ENCODE results near the gene RPL21. TPM values are rescaled to one million over a fixed set of nuclear protein-coding genes. Genes with fewer than 3 reads are reported as not detected.

RPL21 gene
- total RNA-seq, 4 donors from 2014 or later = 613 to 1,130 (median 904) TPM

DNA sequence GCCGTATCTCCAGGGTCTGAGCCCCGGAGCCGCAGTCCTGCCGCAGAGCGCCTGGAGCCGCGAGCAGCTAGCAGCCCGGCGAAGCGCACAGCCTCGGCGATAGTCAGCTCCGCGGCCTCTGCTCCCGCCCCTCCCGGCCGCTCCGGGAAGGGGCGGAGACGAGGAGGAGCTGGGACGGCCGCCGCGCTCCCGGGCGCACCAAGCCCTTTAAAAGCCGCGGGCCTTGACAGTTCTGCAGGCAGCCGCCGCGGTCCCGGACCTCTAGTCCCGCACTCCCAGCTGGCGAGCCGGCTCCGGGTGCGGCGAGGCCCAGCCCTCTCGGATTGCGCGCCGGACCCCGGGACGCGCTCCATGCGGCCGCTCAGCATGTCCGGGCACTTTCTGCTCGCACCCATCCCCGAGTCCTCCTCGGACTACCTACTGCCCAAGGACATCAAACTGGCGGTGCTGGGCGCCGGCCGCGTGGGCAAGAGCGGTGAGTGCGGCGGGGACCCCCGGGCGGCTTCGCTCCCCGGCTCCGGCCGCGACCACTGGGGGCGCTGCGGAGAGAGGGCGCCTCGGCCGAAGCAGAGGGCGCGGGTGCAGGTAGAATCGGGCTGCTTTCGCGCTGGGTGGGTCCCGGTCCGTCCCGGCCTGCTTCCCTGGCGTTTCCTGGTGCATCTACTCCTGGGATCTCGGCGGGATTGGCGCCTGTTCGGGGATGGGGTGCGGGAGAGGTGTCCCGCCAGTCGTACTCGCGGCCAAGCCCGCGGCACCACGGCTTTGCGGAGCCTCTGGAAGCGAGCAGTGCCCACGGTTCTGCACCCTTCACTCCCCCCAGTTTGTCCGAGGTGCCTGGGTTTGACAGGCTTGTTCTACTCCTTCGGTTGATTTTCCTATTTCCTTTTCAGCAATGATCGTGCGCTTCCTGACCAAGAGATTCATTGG, 19.5 kb downstream of the RPL21 start, which contains the start of gene RASL11A:
Gene RASL11A, plus strand, starts transcription at position 237 of the 927 bp plus-strand sequence. Its CDS starts 115 bp downstream, at position 352.
- TF ChIP-seq, protein P1, sequence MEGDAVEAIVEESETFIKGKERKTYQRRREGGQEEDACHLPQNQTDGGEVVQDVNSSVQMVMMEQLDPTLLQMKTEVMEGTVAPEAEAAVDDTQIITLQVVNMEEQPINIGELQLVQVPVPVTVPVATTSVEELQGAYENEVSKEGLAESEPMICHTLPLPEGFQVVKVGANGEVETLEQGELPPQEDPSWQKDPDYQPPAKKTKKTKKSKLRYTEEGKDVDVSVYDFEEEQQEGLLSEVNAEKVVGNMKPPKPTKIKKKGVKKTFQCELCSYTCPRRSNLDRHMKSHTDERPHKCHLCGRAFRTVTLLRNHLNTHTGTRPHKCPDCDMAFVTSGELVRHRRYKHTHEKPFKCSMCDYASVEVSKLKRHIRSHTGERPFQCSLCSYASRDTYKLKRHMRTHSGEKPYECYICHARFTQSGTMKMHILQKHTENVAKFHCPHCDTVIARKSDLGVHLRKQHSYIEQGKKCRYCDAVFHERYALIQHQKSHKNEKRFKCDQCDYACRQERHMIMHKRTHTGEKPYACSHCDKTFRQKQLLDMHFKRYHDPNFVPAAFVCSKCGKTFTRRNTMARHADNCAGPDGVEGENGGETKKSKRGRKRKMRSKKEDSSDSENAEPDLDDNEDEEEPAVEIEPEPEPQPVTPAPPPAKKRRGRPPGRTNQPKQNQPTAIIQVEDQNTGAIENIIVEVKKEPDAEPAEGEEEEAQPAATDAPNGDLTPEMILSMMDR (IDR thresholded peaks at IDR 0.05; ENCODE audit: low read depth) = no peak

DNA sequence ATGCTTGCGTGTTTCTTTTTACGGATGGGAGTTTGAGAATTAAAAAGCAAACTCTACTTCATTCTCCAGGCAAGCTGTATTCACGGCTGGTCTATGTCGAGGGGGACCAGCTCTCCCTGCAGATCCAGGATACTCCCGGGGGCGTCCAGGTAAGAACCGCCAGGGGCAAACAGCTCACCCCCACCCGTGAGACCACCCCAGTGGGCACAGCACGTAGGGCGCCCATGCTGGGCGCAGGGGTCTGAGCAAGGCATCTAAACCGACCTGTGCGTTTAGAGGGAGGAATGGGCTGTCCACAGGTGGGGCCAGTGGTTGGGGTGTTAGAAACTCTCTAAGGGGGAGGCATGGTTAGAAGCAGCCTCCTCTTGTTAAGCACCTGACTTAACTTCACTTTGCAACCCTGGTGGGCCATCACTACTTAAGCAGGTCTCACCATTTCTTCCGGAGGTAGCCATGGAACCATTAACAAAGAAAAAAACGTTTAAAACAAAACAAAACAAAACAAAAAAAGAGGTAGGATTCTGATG, 20.3 kb downstream of the RPL21 start:
- TF ChIP-seq, protein P1 (IDR thresholded peaks at IDR 0.05; ENCODE audit: low read depth) = no peak

DNA sequence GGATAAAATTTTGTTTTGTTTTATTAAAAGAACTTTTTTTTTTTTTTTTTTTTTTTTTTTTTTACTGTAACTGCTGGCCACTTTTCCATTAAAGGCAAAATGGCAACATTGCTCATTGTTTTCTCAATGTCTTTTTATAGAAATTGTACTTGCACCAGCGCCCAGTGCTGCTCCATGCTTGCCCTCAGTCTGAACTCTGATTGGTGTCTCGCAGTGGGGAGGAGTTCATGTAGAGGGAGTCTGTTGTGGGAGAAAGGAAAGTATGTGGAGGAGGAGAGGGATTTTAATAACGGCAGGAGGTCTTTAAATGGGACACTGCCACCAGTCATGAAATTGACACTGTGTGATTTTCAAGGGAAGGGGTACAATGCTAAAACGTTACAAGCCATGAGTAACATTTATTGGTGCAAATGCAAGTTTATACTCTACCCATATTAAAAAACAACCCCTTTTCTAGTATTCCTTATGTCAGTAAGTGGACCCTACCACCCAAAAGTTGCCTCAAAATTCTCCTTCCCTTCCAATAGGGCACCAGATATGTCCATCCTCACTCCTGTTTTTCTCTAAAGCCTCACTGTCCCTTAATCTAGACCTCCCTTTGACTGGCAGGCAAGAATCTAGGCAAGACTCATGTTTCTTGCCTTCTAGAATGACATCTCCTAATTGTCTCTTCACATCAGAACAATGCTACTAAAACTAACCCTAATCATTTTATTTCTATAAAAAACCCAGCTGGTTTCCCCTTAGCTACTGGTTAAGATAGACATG, 22.5 kb downstream of the RPL21 start:
- TF ChIP-seq, protein P1 (IDR thresholded peaks at IDR 0.05; ENCODE audit: low read depth) = no peak

DNA sequence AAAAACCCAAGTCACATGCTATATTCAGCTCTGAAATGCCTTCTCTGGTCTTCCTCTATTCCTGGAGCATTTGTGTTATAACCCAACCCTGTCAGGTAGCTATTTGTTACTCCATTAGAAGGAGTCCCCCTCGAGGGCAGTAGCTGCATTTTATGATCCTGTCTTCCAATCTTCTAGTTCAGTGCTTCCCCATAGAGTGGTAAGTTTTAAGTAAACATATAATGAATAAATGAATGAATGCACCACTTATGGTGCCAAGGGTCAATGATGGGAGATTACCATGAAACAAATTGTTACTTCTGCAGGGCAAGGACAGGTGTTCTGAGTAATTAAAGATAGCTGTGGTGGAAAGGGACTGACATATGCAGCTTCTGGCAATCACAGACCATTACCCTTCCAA, 23.3 kb downstream of the RPL21 start:
- TF ChIP-seq, protein P1 (IDR thresholded peaks at IDR 0.05; ENCODE audit: low read depth) = no peak

DNA sequence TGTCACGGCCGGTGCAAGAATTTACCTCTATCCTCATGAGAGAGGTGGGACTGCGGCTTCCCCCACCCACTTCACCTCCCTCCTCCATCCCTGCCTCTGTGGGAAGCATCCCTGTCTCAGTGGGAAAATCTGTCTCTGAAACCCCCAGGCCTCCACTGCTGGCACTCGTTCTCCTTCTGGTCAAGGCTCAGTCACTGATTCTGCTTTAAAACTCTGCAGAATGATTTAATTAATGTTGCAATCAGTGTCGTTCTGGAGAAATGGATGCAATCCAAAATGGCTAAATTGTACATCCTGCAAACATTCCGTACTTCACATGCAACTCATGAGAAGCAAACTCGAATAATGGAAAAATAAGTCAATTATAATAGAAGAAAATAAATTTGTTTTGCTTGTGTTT, 24.8 kb downstream of the RPL21 start:
- TF ChIP-seq, protein P1 (IDR thresholded peaks at IDR 0.05; ENCODE audit: low read depth) = no peak

DNA sequence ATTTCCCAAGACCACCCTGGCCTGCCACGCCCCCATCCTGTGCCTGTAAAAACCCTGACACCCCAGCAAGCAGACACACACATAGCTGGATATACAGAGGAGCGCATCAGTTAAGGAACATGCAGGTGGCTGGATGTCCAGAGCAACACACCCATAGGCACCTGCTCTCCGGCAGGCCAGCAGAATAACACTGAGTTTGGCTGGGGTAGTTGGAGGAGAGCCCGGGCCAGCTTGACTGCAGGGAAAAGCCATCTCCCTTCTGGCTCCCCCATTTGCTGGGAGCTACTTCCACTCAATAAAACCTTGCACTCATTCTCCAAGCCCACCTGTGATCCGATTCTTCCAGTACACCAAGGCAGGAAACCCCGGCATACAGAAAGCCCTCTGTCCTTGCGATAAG, 28.1 kb downstream of the RPL21 start:
- TF ChIP-seq, protein P1 (IDR thresholded peaks at IDR 0.05; ENCODE audit: low read depth) = no peak

All from subcutaneous adipose tissue (tissue), 4 donors.